Esophagus squamous epithelium (tissue), 4 donors: ENCODE measurements around the gene PTGDS.

ENCODE experiments used
- CTCF ChIP-seq, 6 experiments: fragments of 450-650 bp in 4 of 6; fragments of 200-600 bp in 2 of 6; sonication (generic) in 2 of 6; IDR thresholded peaks; one replicate each; pipeline ENCODE4 v1.5.1; 2016 to 2019; ENCODE audit warnings: antibody characterized with exemption in 6 of 6, mild to moderate bottlenecking in 4 of 6, moderate library complexity in 4 of 6
- POLR2A ChIP-seq, 4 donors: fragments of 450-650 bp; IDR thresholded peaks; one replicate each; pipeline ENCODE4 v1.6.1; 2017; ENCODE audit warnings: antibody characterized with exemption in 4 of 4, mild to moderate bottlenecking in 4 of 4, moderate library complexity in 3 of 4

- TF ChIP-seq POLR2A (IDR thresholded peaks at IDR 0.05) (no peak), CTCF (IDR thresholded peaks at IDR 0.05) (no peak)
These were observed 24.7 kb downstream of the PTGDS start for GRCh38 chr9:137001857-137002645.
